H4 (cell line): ENCODE data around the gene JPH3. TPM values are rescaled to one million over a fixed set of nuclear protein-coding genes. Genes with fewer than 3 reads are reported as not detected.
A peak's percentile ranks its signal among the peaks of the same experiment; 100 is the strongest.
"Not testable (repeated sequence)": the region's sequence is repeated elsewhere in the genome, so short reads cannot be mapped to it uniquely, and the experiment has no call there.

Experiments
- DNase-seq: peaks from one replicate; pipeline ENCODE4 v3.0.0-alpha.2; 2015; ENCODE audit warnings: low spot score
- total RNA-seq: library from RNA; depleted of rRNA; stranded (reverse); fragments of >200 nt; shearing (Covaris generic); gene quantifications from 2 replicates; pipeline ENCODE4 v1.2.3, GENCODE V29; 2014

The JPH3 gene
- total RNA-seq, 1 experiment from 2014 or later: 3.3 TPM

- no peak for DNase-seq
These were observed 111.3 kb downstream of the JPH3 start for GRCh38 chr16:87713451-87714229.

- no peak for DNase-seq
These were observed 112.9 kb downstream of the JPH3 start for GRCh38 chr16:87715231-87715630.

- no peak for DNase-seq
These were observed 113.3 kb downstream of the JPH3 start for GRCh38 chr16:87715658-87716057.

- DNase-seq: not testable (repeated sequence)
These were observed 116.5 kb downstream of the JPH3 start for GRCh38 chr16:87718831-87719230.

- no peak for DNase-seq
These were observed 118.1 kb downstream of the JPH3 start for GRCh38 chr16:87720446-87720845.

GRCh38 chr16:87721622-87722585 lies 119.6 kb downstream of the JPH3 start:
- DNase-seq: no peak

GRCh38 chr16:87722590-87723225 lies 120.4 kb downstream of the JPH3 start:
- DNase-seq: no peak

- DNase-seq: peak; percentile 76
These were observed 120.9 kb downstream of the JPH3 start for GRCh38 chr16:87723226-87723623.

GRCh38 chr16:87724490-87725291 lies 122.4 kb downstream of the JPH3 start:
- DNase-seq: no peak

GRCh38 chr16:87725596-87726235 lies 123.4 kb downstream of the JPH3 start:
- DNase-seq: no peak

- not testable (repeated sequence) for DNase-seq
These were observed 124.3 kb downstream of the JPH3 start for GRCh38 chr16:87726577-87726976.

GRCh38 chr16:87727346-87727745 lies 125.0 kb downstream of the JPH3 start:
- no peak for DNase-seq

GRCh38 chr16:87728026-87728425 lies 125.7 kb downstream of the JPH3 start:
- no peak for DNase-seq

GRCh38 chr16:87729266-87729954 lies 127.1 kb downstream of the JPH3 start:
- DNase-seq: no peak

GRCh38 chr16:87731607-87732006 lies 129.3 kb downstream of the JPH3 start:
- no peak for DNase-seq

- DNase-seq: no peak
These were observed 130.9 kb downstream of the JPH3 start for GRCh38 chr16:87733190-87733589.

- DNase-seq: no peak
These were observed 132.3 kb downstream of the JPH3 start for GRCh38 chr16:87734644-87735043.

- no peak for DNase-seq
These were observed 133.1 kb downstream of the JPH3 start for GRCh38 chr16:87735270-87736007.

GRCh38 chr16:87736008-87736382 lies 133.7 kb downstream of the JPH3 start:
- no peak for DNase-seq

GRCh38 chr16:87739801-87740200 lies 137.5 kb downstream of the JPH3 start:
- no peak for DNase-seq
